NCI-H2227 (cell line): ENCODE results near the gene TMEM184A.
A peak's percentile ranks its signal among the peaks of the same experiment; 100 is the strongest.

ENCODE experiments used
- DNase-seq: peaks from one replicate; lab custom pipeline; 2025; ENCODE audit not compliant: unreplicated experiment; lab: John Stamatoyannopoulos, UW

TMEM184A gene

DNA sequence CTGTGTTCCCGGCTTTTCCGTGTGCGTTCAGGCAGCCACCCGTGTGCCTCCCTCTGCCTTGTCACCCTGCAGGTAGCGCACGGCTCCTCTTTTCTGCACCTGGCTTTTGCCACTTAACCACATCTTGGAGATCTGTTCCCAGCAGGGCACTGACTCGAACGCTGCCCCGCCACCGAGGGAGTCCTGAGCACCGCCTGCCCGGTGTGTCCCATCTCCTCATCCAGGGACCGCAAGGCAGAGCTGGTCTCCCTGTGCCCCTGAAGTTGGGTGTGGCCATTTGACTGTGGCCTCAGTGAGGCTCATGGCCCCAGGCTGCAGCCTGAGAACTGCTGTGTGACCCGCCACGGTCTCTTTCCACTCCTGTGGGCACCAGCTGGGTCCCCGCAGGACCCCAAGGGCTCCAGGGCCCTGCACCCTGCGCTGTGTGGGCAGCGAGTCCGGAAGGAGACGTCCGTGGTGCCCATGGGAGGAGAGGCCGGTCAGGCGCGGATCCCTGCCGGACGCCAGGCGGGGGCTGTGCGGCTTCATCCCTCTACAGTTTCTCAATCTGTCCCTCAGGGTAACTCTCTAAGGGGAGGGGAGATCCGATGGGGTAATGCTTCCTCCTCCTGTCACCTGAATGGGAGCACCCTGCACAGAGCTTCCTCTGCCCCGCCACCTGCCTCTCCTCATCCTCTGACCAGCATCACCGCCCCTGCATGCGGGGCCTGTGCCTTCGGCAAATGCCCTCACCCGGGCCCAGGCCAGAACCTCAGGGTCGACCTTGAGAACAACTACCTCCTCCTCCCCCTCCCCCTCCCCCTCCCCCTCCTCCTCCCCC lies 50.1 kb downstream of the TMEM184A start:
- peak; percentile 14 for DNase-seq

GRCh38 chr7:1503816-1504775 lies 51.9 kb downstream of the TMEM184A start, which contains the start of gene INTS1:
Gene INTS1 (minus strand): TSS chr7:1504389. CDS start chr7:1503960, 429 bp downstream.
- DNase-seq: peak; percentile 92

- no peak for DNase-seq
Measured at GRCh38 chr7:1503390-1503789, 52.6 kb downstream of the TMEM184A start.

DNA sequence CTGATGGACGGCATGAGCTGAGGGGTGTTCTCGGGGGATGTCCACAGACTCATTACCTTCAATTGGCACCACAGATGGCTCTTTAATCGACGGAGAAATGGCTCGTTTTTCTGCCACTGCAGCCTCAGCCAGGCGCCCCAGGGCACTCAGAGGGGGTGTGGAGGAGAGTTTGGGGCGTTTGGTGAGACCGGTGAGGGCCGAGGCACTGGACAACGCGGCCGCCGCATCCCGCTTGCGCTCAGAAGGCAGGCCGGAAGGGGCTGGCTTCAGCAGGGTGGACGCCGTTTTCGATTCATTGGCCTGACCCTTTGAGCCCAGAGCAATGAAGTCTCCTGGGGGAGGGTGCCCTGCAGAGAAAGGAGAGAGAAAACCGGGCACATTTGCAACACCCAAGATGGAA lies 53.2 kb downstream of the TMEM184A start:
- DNase-seq: no peak

DNA sequence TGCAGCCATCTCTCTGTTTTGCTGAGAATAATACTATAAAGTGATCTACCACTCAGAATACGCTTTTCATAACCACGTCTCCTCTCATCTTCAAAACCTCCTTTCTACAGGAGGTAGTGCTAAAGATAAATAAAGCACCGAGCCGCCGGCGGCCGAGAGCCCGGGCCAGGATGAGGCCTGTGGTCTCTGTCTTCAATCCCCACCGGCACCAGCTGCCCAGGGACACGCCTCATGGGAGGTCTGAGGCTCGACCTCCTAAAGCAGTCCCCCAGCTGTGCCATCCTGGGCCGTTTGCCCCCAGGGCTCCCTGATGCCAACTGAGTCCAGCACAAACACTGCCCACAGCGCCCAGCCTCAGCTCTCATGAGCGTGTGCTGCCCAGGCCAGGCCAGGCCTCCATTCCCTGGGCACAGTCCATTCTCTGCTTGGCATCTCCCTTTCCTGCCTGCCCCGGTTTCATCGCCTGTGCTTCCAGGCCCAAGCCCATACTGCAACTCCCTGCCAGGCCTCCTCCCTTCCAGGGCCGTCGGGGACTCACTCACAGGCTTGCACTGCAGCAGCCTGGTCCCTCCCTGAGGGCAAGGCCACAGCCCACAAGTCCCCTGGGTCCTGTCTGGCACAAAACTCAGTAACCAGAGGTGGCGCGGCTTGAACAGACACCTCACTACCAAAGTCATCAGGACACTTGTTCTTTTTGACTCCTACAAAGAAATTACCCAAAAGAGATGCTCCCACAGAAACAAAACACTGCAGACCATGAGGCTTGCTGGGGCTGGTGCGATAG lies 54.3 kb downstream of the TMEM184A start:
- DNase-seq: no peak

DNA sequence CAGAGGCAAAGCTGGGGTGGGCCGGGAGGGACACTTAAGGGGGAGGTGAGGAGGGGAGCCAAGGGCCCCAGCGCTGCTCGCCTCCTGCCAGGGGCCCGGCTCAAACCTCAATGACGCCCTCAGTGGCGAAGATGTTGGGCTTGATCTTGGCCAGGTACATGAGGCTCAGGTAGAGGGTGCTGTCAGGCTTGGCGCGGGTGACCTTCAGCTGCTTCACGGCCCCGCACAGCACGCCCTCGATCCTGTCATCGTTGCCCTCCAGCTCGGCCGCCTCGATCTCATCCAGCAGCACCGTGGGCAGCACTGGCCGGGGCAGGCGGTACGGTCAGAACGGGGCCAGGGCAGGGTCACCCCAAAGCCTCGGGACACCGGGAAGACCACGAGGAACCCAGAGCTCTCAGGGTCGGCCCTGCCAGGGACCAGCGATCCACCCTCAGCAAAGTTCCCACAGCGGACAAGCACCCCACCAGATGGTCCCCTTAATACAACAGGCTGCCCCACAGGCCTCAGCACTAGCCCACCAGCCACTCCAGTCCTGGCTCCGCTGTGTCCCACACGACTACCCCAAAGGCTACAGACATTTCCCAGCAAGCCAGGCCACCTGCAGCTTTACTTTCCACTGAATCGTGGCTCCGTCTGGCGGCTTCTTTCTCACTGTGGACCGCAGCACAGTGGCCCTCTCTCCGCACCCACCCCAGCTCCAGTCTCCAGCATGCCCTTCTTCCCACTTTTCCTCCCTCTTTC lies 55.8 kb downstream of the TMEM184A start:
- no peak for DNase-seq

DNA sequence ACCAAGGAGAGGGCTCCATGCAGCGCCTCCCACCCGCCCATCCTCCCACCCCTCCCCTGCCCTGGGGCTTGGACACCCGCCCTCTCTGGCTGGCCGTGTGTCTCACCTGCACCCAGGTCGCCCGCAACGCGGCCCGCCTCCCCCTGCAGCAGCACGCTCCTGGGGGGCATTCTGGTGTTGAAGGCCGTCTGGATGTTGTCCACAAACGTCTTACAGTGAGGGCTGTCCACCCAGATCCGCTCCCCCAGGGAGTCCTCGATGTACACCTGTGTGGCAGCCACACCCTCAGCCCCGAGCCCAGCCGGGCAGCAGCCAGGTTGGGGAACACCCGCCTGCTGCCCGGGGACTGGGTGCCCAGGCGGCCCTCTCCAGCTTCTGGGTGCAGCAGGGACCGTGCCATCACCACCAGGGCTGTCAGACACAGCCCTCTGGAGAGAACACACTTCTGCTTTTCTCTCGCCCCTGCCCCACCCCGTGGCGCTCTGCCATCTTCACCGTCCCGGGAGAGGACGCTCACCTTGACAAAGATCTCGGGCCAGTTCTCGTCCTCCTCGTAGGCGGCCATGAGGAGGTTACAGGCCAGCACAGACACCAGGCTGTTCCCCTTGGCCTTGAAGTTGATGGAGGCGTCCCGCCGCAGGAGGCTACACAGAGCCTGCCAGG lies 56.5 kb downstream of the TMEM184A start:
- DNase-seq: no peak

GRCh38 chr7:1498370-1499305 lies 57.4 kb downstream of the TMEM184A start:
- no peak for DNase-seq

GRCh38 chr7:1497293-1497927 lies 58.6 kb downstream of the TMEM184A start:
- DNase-seq: no peak

DNA sequence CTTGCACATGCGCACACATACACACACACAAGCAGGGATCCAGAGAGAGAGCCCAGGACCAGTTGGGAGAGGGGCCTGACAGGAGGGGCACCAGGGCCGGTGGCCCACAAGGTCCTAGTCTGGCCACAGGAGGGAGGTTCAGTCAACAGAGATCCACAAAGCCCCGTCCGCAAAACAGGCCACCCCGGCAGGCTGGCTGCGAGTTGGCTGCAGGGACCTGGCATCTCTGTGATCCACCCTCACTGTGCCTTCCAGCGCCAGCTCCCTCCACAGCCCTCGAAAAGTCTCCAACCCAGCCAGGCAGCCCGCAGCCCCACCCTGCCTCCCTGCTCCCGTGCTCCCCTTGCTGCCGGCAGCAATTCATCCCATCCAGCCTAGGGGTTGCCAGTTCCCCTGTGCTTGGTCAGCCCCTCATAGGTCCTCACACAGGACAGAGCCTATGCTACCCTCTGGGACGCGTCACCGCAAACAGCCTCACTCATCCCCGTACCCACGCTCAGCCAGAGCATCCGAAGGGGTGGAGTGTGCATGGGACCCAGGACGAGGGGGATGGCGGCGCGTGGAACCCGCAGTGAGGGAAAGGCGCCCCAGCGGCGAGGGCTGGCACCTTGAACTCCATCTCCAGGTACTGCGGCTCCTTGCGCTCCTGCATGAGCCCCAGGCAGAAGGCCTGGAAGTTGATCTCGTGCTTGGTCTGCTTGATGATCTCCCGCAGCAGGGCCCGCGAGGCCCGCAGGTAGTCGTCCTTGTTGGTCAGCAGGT lies 59.3 kb downstream of the TMEM184A start:
- DNase-seq: no peak

GRCh38 chr7:1495564-1496242 lies 60.3 kb downstream of the TMEM184A start:
- no peak for DNase-seq

- DNase-seq: no peak
Measured at GRCh38 chr7:1494866-1495563, 61.0 kb downstream of the TMEM184A start.

DNA sequence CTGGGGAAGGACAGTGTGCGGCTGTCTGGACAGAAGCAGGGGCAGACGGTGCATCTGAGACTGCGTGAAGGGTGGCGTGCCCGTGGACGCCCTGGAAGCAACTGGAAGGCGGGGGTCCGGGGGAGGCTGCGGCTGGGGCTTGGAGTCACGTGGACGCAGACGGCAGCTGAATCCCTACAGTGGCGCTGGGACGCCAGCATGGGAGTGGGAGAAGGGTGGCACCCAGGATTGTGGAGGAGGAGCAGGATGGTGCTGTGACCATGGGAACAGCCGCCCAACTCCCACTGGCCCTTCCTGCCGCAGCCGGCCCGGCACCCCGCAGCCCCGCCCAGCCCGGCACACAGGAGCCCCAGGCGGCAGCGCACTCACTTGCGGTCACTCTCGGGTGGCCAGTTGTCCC lies 61.6 kb downstream of the TMEM184A start:
- no peak for DNase-seq

GRCh38 chr7:1493571-1493970 lies 62.4 kb downstream of the TMEM184A start:
- no peak for DNase-seq

GRCh38 chr7:1493129-1493528 lies 62.9 kb downstream of the TMEM184A start:
- DNase-seq: no peak

DNA sequence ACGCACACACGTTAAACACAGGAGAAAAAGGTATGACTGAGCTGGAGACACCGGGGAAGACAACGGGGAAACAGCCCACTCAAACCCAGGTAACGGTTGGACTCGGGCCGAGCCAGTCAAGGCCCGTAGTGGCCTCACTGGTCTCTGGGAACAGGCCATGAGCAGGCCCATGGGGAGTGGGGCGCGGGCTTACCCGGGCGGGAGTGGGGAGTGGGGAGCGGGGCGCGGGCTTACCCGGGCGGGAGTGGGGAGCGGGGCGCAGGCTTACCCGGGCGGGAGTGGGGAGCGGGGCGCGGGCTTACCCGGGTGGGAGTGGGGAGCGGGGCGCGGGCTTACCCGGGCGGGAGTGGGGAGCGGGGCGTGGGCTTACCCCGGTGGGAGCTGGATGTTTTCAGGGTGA lies 63.4 kb downstream of the TMEM184A start:
- DNase-seq: no peak
